ENCODE results near the gene DSP.

DNA sequence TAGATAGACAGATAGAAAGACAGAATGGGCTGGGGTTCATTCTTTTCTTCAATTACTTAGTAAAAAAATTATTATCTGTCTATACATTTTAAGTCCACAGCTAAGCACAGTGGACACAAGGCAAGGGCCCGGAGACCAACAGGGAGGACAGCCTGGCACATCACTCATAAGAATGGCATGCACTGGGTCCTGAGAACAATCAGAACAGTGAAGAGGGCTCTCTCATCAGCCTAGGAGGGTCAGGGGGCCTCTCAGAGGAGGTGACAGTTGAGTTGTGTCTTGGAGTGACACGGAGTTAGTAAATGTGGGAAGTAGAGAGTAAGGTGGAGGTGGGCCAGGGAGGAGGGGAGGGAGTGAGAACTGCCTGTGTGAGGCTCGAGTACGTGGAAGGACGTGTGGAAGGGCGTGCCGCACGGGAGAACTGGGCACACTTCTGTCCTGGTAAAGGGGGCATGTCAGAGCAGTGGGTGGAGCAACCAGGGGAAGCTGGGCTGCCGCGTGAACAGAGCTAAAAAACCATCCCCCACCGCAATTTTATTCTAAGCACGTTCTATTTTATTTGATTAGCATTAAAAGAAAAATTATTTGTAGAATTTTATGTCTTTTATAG is 45.1 kb upstream of the DSP start:
- TF ChIP-seq, protein P1, sequence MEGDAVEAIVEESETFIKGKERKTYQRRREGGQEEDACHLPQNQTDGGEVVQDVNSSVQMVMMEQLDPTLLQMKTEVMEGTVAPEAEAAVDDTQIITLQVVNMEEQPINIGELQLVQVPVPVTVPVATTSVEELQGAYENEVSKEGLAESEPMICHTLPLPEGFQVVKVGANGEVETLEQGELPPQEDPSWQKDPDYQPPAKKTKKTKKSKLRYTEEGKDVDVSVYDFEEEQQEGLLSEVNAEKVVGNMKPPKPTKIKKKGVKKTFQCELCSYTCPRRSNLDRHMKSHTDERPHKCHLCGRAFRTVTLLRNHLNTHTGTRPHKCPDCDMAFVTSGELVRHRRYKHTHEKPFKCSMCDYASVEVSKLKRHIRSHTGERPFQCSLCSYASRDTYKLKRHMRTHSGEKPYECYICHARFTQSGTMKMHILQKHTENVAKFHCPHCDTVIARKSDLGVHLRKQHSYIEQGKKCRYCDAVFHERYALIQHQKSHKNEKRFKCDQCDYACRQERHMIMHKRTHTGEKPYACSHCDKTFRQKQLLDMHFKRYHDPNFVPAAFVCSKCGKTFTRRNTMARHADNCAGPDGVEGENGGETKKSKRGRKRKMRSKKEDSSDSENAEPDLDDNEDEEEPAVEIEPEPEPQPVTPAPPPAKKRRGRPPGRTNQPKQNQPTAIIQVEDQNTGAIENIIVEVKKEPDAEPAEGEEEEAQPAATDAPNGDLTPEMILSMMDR (IDR thresholded peaks at IDR 0.05; ENCODE audit: low read length), result no peak
- no peak for TF ChIP-seq EZH2 (IDR thresholded peaks at IDR 0.05; ENCODE audit: borderline replicate concordance, low read length)
